ENCODE results near the gene SLC6A18.
A peak's percentile ranks its signal among the peaks of the same experiment; 100 is the strongest.

Gene SLC6A18

GRCh38 chr5:1187234-1187949, 37.8 kb upstream of the SLC6A18 start:
- DNase-seq: no peak

- DNase-seq: no peak
These were observed 37.2 kb upstream of the SLC6A18 start for GRCh38 chr5:1187950-1188334.

GRCh38 chr5:1188464-1188863, 36.7 kb upstream of the SLC6A18 start:
- no peak for DNase-seq

GRCh38 chr5:1189269-1189668, 35.9 kb upstream of the SLC6A18 start:
- no peak for DNase-seq

GRCh38 chr5:1190278-1190677, 34.9 kb upstream of the SLC6A18 start:
- DNase-seq: no peak

GRCh38 chr5:1190837-1191239, 34.3 kb upstream of the SLC6A18 start:
- DNase-seq: peak; percentile 33

- DNase-seq: no peak
These were observed 32.1 kb upstream of the SLC6A18 start for GRCh38 chr5:1192971-1193590.

GRCh38 chr5:1193591-1193985, 31.6 kb upstream of the SLC6A18 start:
- DNase-seq: no peak

- no peak for DNase-seq
These were observed 30.8 kb upstream of the SLC6A18 start for GRCh38 chr5:1194378-1194777.

GRCh38 chr5:1195439-1195838, 29.7 kb upstream of the SLC6A18 start:
- DNase-seq: no peak

- no peak for DNase-seq
These were observed 29.3 kb upstream of the SLC6A18 start for GRCh38 chr5:1195916-1196315.

GRCh38 chr5:1196562-1196961, 28.6 kb upstream of the SLC6A18 start:
- no peak for DNase-seq

- DNase-seq: no peak
These were observed 27.1 kb upstream of the SLC6A18 start for GRCh38 chr5:1197876-1198666.

GRCh38 chr5:1199340-1199648, 25.9 kb upstream of the SLC6A18 start:
- DNase-seq: no peak

GRCh38 chr5:1199649-1200494, 25.3 kb upstream of the SLC6A18 start:
- no peak for DNase-seq

- no peak for DNase-seq
These were observed 24.5 kb upstream of the SLC6A18 start for GRCh38 chr5:1200495-1201326.

- DNase-seq: no peak
These were observed 23.7 kb upstream of the SLC6A18 start, which contains the start of gene SLC6A19 for GRCh38 chr5:1201327-1202025. TSS of gene SLC6A19 (plus strand) at chr5:1201595. CDS start at chr5:1201651, 56 bp downstream.

- no peak for DNase-seq
These were observed 23.0 kb upstream of the SLC6A18 start for GRCh38 chr5:1202026-1202797.

GRCh38 chr5:1202798-1203185, 22.4 kb upstream of the SLC6A18 start:
- DNase-seq: no peak

GRCh38 chr5:1203311-1203967, 21.7 kb upstream of the SLC6A18 start:
- no peak for DNase-seq

All from inflammatory macrophage treated with lipopolysaccharide for 4 hours (primary cell).